Spleen (tissue), 7 donors: Measurements from ENCODE around the gene SPR.

Experiments
- CTCF ChIP-seq, 11 experiments: fragments of 200-600 bp in 7 of 11; fragments of 450-650 bp in 4 of 11; sonication (generic) in 4 of 11; IDR thresholded peaks in 8 of 11; conservative IDR thresholded peaks in 3 of 11; 1 replicate in 7 of 11; 2 replicates in 4 of 11; pipeline versions ENCODE4 v1.4.0 to v1.8.0; 2016 to 2021; ENCODE audit warnings: antibody characterized with exemption in 11 of 11, inconsistent platforms in 4 of 11, mild to moderate bottlenecking in 1 of 11
- POLR2A ChIP-seq, 3 donors: fragments of 450-650 bp; IDR thresholded peaks; one replicate each; pipeline ENCODE4 v1.5.1; 2017; ENCODE audit warnings: antibody characterized with exemption in 3 of 3, mild to moderate bottlenecking in 1 of 3
- POLR2AphosphoS5 ChIP-seq, 3 donors: sonication (generic); formaldehyde crosslinking; IDR thresholded peaks; one replicate each; pipeline ENCODE4 v1.5.1; 2017; ENCODE audit warnings: antibody characterized with exemption in 3 of 3
- donor health status: DM: no; HTN: no; CAD: no; lungs with moderate emphysema.
- donor health status: DM: no; HTN: no; CAD: no.
- donor health status: DM: no; HTN: no; CAD: no.

GRCh38 chr2:72894514-72894913 lies 7.3 kb downstream of the SPR start:
- TF ChIP-seq CTCF (IDR thresholded peaks at IDR 0.05 in 8 of 11, conservative IDR thresholded peaks at IDR 0.05 in 3 of 11) (no peak), POLR2AphosphoS5 (IDR thresholded peaks at IDR 0.05) (no peak), POLR2A (IDR thresholded peaks at IDR 0.05) (no peak)
